Measurements from ENCODE around the gene PHOX2A.
A peak's percentile ranks its signal among the peaks of the same experiment; 100 is the strongest.
"Not testable (repeated sequence)": the region's sequence is repeated elsewhere in the genome, so short reads cannot be mapped to it uniquely, and the experiment has no call there.

The PHOX2A gene

DNA sequence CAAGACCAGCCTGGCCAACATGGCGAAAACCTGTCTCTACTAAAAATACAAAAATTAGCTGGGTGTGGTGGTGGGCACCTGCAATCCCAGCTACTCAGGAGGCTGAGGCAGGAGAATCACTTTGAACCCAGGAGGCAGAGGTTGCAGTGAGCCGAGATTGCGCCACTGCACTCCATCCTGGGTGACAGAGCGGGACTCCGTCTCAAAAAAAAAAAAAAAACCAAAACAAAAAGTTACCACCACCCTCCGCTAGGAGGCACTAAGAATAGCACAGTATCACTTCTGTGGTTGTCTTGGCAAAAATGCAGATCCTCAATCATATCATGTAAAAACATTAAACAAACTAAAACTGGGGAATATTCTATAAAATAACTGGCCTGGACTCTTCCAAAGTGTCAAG lies 46.8 kb upstream of the PHOX2A start:
- not testable (repeated sequence) for H3K27me3 ChIP-seq (ENCODE audit: insufficient read depth, poor library complexity, severe bottlenecking); H3K4me3 ChIP-seq (replicated peaks; ENCODE audit: insufficient read depth, low read length); H3K27ac ChIP-seq (replicated peaks); DNase-seq (ENCODE audit: low read depth in 1 of 2, low spot score in 1 of 2)
- TF ChIP-seq, protein P1, sequence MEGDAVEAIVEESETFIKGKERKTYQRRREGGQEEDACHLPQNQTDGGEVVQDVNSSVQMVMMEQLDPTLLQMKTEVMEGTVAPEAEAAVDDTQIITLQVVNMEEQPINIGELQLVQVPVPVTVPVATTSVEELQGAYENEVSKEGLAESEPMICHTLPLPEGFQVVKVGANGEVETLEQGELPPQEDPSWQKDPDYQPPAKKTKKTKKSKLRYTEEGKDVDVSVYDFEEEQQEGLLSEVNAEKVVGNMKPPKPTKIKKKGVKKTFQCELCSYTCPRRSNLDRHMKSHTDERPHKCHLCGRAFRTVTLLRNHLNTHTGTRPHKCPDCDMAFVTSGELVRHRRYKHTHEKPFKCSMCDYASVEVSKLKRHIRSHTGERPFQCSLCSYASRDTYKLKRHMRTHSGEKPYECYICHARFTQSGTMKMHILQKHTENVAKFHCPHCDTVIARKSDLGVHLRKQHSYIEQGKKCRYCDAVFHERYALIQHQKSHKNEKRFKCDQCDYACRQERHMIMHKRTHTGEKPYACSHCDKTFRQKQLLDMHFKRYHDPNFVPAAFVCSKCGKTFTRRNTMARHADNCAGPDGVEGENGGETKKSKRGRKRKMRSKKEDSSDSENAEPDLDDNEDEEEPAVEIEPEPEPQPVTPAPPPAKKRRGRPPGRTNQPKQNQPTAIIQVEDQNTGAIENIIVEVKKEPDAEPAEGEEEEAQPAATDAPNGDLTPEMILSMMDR (IDR thresholded peaks at IDR 0.05; ENCODE audit: insufficient read depth, low read length): peak; percentile 18

DNA sequence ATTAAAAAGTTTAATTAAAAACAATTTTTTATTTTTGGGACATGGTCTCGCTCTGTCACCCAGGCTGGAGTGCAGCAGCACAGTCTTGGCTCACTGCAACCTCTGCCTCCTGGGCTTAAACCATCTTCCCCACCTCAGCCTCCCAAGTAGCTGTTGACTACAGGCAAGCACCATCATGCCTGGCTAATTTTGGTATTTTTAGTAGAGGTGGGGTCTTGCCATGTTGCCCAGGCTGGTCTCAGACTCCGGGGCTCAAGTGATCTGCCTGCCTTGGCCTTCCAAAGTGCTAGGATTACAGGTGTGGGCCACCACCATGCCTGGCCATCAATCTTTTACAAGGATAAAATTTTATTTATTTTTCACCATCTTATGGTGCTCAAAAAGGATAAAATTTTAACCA lies 43.3 kb upstream of the PHOX2A start:
- no peak for DNase-seq (ENCODE audit: low read depth in 1 of 2, low spot score in 1 of 2)
- H3K27me3 ChIP-seq (ENCODE audit: insufficient read depth, poor library complexity, severe bottlenecking): no peaks in the 10 kb centered on the region
- TF ChIP-seq, protein P2, sequence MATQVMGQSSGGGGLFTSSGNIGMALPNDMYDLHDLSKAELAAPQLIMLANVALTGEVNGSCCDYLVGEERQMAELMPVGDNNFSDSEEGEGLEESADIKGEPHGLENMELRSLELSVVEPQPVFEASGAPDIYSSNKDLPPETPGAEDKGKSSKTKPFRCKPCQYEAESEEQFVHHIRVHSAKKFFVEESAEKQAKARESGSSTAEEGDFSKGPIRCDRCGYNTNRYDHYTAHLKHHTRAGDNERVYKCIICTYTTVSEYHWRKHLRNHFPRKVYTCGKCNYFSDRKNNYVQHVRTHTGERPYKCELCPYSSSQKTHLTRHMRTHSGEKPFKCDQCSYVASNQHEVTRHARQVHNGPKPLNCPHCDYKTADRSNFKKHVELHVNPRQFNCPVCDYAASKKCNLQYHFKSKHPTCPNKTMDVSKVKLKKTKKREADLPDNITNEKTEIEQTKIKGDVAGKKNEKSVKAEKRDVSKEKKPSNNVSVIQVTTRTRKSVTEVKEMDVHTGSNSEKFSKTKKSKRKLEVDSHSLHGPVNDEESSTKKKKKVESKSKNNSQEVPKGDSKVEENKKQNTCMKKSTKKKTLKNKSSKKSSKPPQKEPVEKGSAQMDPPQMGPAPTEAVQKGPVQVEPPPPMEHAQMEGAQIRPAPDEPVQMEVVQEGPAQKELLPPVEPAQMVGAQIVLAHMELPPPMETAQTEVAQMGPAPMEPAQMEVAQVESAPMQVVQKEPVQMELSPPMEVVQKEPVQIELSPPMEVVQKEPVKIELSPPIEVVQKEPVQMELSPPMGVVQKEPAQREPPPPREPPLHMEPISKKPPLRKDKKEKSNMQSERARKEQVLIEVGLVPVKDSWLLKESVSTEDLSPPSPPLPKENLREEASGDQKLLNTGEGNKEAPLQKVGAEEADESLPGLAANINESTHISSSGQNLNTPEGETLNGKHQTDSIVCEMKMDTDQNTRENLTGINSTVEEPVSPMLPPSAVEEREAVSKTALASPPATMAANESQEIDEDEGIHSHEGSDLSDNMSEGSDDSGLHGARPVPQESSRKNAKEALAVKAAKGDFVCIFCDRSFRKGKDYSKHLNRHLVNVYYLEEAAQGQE (IDR thresholded peaks at IDR 0.05; ENCODE audit: insufficient replicate concordance, low read depth): no peak
- TF ChIP-seq, protein P1 (IDR thresholded peaks at IDR 0.05; ENCODE audit: insufficient read depth, low read length): no peak
- no peak for TF ChIP-seq SPI1 (IDR thresholded peaks at IDR 0.05; ENCODE audit: borderline replicate concordance, low read depth)
- TF ChIP-seq POLR2AphosphoS5 (IDR thresholded peaks at IDR 0.05; ENCODE audit: low read depth): no peak
- TF ChIP-seq GABPA (IDR thresholded peaks at IDR 0.05; ENCODE audit: low read depth): no peak
- no peak overlapping the region for H3K4me3 ChIP-seq (replicated peaks; ENCODE audit: insufficient read depth, low read length)
- H3K27ac ChIP-seq (replicated peaks): no peak overlapping the region

DNA sequence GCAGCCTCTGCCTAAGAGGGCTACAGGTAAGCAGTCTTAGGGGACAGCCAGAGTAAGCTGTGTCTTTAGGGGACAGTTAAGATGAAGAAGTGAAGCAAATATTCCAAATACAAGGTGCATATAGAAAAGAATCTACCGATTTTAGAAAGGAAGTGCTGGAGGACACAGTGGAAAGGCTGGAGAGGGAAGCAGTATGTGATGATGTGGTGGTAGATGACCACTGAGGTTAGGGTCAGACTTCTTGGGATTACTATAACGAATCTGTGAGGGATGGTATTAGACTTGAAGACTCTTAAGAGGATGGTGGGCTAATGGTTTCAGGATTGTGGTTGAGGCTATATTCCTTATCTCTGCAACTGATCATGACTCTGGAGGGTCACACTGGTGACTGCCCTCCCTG lies 40.0 kb upstream of the PHOX2A start:
- DNase-seq (ENCODE audit: low read depth in 1 of 2, low spot score in 1 of 2): no peak
- H3K27me3 ChIP-seq (ENCODE audit: insufficient read depth, poor library complexity, severe bottlenecking): no peaks in the 10 kb centered on the region
- TF ChIP-seq SPI1 (IDR thresholded peaks at IDR 0.05; ENCODE audit: borderline replicate concordance, low read depth) (no peak), POLR2AphosphoS5 (IDR thresholded peaks at IDR 0.05; ENCODE audit: low read depth) (no peak), GABPA (IDR thresholded peaks at IDR 0.05; ENCODE audit: low read depth) (no peak)
- TF ChIP-seq, protein P1 (IDR thresholded peaks at IDR 0.05; ENCODE audit: insufficient read depth, low read length): no peak
- TF ChIP-seq, protein P2 (IDR thresholded peaks at IDR 0.05; ENCODE audit: insufficient replicate concordance, low read depth): no peak
- no peak overlapping the region for H3K27ac ChIP-seq (replicated peaks)
- no peak overlapping the region for H3K4me3 ChIP-seq (replicated peaks; ENCODE audit: insufficient read depth, low read length)

DNA sequence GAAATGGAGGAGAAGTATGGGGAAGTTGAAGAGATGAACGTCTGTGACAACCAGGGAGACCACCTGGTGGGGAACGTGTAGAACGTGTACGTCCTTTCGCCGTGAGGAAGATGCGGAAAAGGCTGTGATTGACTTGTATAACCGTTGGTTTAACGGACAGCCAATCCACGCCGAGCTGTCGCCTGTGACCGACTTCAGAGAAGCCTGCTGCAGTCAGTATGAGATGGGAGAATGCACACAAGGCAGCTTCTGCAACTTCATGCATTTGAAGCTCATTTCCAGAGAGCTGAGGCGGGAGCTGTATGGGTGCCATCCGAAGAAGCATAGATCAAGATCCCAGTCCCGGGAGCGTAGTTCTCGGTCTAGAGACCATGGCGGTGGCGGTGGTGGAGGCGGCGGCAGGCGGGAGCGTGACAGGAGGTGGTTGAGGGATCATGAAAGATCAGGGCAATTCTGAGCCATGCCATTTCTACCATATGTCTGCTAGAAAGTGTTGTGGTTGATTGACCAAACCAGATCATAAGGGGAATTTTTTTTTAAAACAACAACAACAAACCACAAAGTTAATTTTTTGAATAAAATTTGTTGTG lies 36.8 kb upstream of the PHOX2A start:
- DNase-seq (ENCODE audit: low read depth in 1 of 2, low spot score in 1 of 2): no peak
- TF ChIP-seq POLR2AphosphoS5 (IDR thresholded peaks at IDR 0.05; ENCODE audit: low read depth) (no peak), SPI1 (IDR thresholded peaks at IDR 0.05; ENCODE audit: borderline replicate concordance, low read depth) (no peak), GABPA (IDR thresholded peaks at IDR 0.05; ENCODE audit: low read depth) (no peak)
- TF ChIP-seq, protein P1 (IDR thresholded peaks at IDR 0.05; ENCODE audit: insufficient read depth, low read length): no peak
- TF ChIP-seq, protein P2 (IDR thresholded peaks at IDR 0.05; ENCODE audit: insufficient replicate concordance, low read depth): no peak
- no peak overlapping the region for H3K4me3 ChIP-seq (replicated peaks; ENCODE audit: insufficient read depth, low read length)
- no peaks in the 10 kb centered on the region for H3K27me3 ChIP-seq (ENCODE audit: insufficient read depth, poor library complexity, severe bottlenecking)
- H3K27ac ChIP-seq (replicated peaks): no peak overlapping the region
